Measurements from ENCODE around the gene CSTPP1. TPM values are rescaled to one million over a fixed set of nuclear protein-coding genes. Genes with fewer than 3 reads are reported as not detected.

CSTPP1 gene
- polyA plus RNA-seq, 1 donor from 2014 or later = 46.4 TPM

- H3K4me3 ChIP-seq (ENCODE audit: low read length) = no peak overlapping the region
- no peaks in the 10 kb centered on the region for H3K9me2 ChIP-seq (ENCODE audit: insufficient read depth, low read length)
- H3K27me3 ChIP-seq (ENCODE audit: insufficient read depth, low read depth, low read length) = no peaks in the 10 kb centered on the region
- peaks cover 3% of the 10 kb centered on the region for H3K79me2 ChIP-seq (replicated peaks; ENCODE audit: insufficient read depth, low read length)
- TF ChIP-seq EP300 (conservative IDR thresholded peaks at IDR 0.05; ENCODE audit: poor library complexity, severe bottlenecking) = no peak
- TF ChIP-seq REST (IDR thresholded peaks at IDR 0.05; ENCODE audit: borderline replicate concordance) = no peak
- TF ChIP-seq CTCF (IDR thresholded peaks at IDR 0.05; ENCODE audit: poor library complexity, severe bottlenecking) = no peak
- no peak for TF ChIP-seq SMC3 (conservative IDR thresholded peaks at IDR 0.05; ENCODE audit: poor library complexity)
- no peak for TF ChIP-seq RAD21 (conservative IDR thresholded peaks at IDR 0.05)
- TF ChIP-seq TAF1 (IDR thresholded peaks at IDR 0.05; ENCODE audit: low read depth) = no peak
- no peak for TF ChIP-seq MXI1 (conservative IDR thresholded peaks at IDR 0.05; ENCODE audit: poor library complexity, severe bottlenecking)
- no peak for TF ChIP-seq EZH2 (IDR thresholded peaks at IDR 0.05; ENCODE audit: borderline replicate concordance, insufficient read depth, low read length, poor library complexity, severe bottlenecking)
- TF ChIP-seq POLR2AphosphoS5 (IDR thresholded peaks at IDR 0.05) = no peak
- H3K36me3 ChIP-seq (ENCODE audit: insufficient read depth, low read length) = peaks cover 8% of the 10 kb centered on the region
- H3K9me3 ChIP-seq (ENCODE audit: low read length) = no peaks in the 10 kb centered on the region
- no peaks in the 10 kb centered on the region for H4K20me1 ChIP-seq (ENCODE audit: insufficient read depth)
- no peak overlapping the region for H2AFZ ChIP-seq (ENCODE audit: low read depth, low read length)
- no peak overlapping the region for H3K4me2 ChIP-seq (ENCODE audit: low read length)
- no peaks in the 10 kb centered on the region for H3F3A ChIP-seq (ENCODE audit: insufficient read depth, low read length, poor library complexity, severe bottlenecking)
- no peak overlapping the region for H3K27ac ChIP-seq (ENCODE audit: low read length)
- no peak overlapping the region for H3K9ac ChIP-seq (ENCODE audit: low read length)
These were observed 228.8 kb downstream of the CSTPP1 start for GRCh38 chr11:47165253-47165840.

GRCh38 chr11:47166368-47166767 lies 229.8 kb downstream of the CSTPP1 start:
- Histone ChIP-seq H3K9me2 (ENCODE audit: insufficient read depth, low read length) (no peaks in the 10 kb centered on the region), H3K36me3 (ENCODE audit: insufficient read depth, low read length) (peaks cover 8% of the 10 kb centered on the region), H3K4me2 (ENCODE audit: low read length) (no peak overlapping the region), H3K9ac (ENCODE audit: low read length) (no peak overlapping the region), H3K27ac (ENCODE audit: low read length) (no peak overlapping the region), H3K4me3 (ENCODE audit: low read length) (no peak overlapping the region), H3F3A (ENCODE audit: insufficient read depth, low read length, poor library complexity, severe bottlenecking) (no peaks in the 10 kb centered on the region), H3K79me2 (replicated peaks; ENCODE audit: insufficient read depth, low read length) (peaks cover 3% of the 10 kb centered on the region), H3K9me3 (ENCODE audit: low read length) (no peaks in the 10 kb centered on the region), H3K27me3 (ENCODE audit: insufficient read depth, low read depth, low read length) (no peaks in the 10 kb centered on the region), H4K20me1 (ENCODE audit: insufficient read depth) (no peaks in the 10 kb centered on the region), H2AFZ (ENCODE audit: low read depth, low read length) (no peak overlapping the region)
- TF ChIP-seq RAD21 (conservative IDR thresholded peaks at IDR 0.05) (no peak), SMC3 (conservative IDR thresholded peaks at IDR 0.05; ENCODE audit: poor library complexity) (no peak), TAF1 (IDR thresholded peaks at IDR 0.05; ENCODE audit: low read depth) (no peak), POLR2AphosphoS5 (IDR thresholded peaks at IDR 0.05) (no peak), MXI1 (conservative IDR thresholded peaks at IDR 0.05; ENCODE audit: poor library complexity, severe bottlenecking) (no peak), REST (IDR thresholded peaks at IDR 0.05; ENCODE audit: borderline replicate concordance) (no peak), EZH2 (IDR thresholded peaks at IDR 0.05; ENCODE audit: borderline replicate concordance, insufficient read depth, low read length, poor library complexity, severe bottlenecking) (no peak), CTCF (IDR thresholded peaks at IDR 0.05; ENCODE audit: poor library complexity, severe bottlenecking) (no peak), EP300 (conservative IDR thresholded peaks at IDR 0.05; ENCODE audit: poor library complexity, severe bottlenecking) (no peak)
